ENCODE measurements around the gene LGR4.
"Not testable (repeated sequence)": the region's sequence is repeated elsewhere in the genome, so short reads cannot be mapped to it uniquely, and the experiment has no call there.

Gene LGR4, protein sequence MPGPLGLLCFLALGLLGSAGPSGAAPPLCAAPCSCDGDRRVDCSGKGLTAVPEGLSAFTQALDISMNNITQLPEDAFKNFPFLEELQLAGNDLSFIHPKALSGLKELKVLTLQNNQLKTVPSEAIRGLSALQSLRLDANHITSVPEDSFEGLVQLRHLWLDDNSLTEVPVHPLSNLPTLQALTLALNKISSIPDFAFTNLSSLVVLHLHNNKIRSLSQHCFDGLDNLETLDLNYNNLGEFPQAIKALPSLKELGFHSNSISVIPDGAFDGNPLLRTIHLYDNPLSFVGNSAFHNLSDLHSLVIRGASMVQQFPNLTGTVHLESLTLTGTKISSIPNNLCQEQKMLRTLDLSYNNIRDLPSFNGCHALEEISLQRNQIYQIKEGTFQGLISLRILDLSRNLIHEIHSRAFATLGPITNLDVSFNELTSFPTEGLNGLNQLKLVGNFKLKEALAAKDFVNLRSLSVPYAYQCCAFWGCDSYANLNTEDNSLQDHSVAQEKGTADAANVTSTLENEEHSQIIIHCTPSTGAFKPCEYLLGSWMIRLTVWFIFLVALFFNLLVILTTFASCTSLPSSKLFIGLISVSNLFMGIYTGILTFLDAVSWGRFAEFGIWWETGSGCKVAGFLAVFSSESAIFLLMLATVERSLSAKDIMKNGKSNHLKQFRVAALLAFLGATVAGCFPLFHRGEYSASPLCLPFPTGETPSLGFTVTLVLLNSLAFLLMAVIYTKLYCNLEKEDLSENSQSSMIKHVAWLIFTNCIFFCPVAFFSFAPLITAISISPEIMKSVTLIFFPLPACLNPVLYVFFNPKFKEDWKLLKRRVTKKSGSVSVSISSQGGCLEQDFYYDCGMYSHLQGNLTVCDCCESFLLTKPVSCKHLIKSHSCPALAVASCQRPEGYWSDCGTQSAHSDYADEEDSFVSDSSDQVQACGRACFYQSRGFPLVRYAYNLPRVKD

DNA sequence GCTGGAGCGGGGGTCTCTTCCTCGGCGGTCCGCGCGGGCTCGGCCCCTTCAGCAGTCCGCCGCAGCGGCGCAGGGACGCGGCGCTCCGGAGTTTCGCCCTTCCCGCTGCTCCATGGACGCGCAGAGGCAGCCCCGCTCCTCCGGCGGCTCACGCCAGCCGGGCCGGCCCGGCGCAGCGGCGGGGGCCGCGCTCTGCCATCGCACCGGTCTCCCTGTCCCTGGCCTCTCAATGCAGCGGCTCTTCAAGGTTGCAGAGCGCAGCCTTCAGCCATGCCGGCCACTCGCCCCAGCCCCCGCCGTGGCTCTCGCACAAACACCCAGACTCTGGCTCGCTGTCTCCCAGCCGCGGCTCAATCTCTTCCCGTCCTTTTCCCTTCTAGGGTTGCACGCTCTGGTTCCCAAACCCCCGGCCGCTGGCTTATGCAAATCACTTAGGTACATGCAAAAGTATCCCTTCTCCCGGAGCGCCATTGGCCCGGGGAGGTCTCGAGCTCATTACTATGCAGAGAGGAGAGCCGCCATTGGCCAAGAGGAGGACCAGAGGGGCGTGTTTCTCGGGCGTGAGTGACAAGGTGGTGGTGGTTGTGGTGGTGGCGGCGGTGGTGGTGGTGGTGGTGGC lies at the start of gene LGR4:
Gene LGR4, minus strand, starts transcription at position 393 of the 619 bp plus-strand sequence. CDS start 488 bp downstream, outside the sequence.
- DNase-seq, result peak; percentile 96
- in situ Hi-C loops (cut with HindIII; ENCODE audit: low pct_ligation_motif_present, low pct_unique_long_range_greater_than_20kb, low sequenced_read_pairs), result no loop called here

DNA sequence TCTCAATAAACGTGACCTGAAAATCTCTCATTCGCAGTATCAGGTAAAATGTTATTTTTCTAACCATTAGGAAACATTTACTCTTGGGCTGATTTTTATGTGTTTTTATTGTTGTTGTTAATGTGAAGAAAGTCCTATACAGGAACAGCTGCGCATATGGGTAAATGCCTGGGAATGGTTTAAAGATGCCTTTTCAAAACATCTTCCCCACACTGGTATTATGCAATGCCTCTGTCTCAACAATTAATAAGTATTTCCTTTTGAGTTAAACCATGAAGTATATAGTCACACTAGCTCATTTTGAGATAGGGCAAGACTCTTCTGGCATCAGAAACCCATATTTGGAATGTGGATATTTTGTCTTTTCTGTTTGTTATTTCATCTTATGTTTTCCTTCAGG lies 47.6 kb upstream of the LGR4 start:
- no peak for DNase-seq
- in situ Hi-C loops (cut with HindIII; ENCODE audit: low pct_ligation_motif_present, low pct_unique_long_range_greater_than_20kb, low sequenced_read_pairs), result no loop called here

DNA sequence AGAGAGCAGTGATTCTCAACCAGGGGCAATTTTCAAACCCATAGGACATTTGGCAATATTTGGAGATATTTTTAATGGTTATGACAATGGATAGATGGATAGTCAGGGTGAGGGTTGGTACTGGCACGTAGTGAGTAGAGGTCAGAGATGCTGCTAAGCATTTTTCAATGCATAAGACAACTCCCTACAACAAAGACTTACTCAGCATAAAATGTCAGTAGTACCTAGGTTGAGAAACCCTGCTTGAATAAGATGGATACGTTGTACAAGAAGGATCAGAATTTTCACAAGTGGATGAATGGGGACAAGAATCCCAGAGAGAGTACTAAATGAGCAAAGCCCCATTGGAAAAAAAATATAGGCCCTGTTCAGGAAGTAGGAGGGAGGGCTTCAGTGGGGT lies 45.9 kb upstream of the LGR4 start:
- no peak for DNase-seq
- in situ Hi-C loops (cut with HindIII; ENCODE audit: low pct_ligation_motif_present, low pct_unique_long_range_greater_than_20kb, low sequenced_read_pairs), result no loop called here

DNA sequence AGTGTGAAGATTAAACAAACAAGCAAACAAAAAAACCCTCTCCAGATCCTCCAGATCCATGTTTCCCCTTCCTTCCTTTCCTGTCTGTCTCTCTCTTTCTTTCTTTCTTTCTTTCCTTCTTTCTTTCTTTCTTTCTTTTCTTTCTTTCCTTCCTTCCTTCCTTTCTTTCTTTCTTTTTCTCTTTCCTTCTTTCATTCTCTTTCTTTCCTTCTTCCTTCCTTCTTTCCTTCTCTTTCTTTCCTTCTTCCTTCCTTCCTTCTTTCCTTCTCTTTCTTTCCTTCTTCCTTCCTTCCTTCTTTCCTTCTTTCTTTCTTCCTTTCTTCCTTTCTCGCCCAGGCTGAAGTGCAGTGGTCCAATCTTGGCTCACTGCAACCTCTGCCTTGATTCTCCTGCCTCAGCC lies 44.9 kb upstream of the LGR4 start:
- in situ Hi-C loops (cut with HindIII; ENCODE audit: low pct_ligation_motif_present, low pct_unique_long_range_greater_than_20kb, low sequenced_read_pairs); DNase-seq: not testable (repeated sequence)

DNA sequence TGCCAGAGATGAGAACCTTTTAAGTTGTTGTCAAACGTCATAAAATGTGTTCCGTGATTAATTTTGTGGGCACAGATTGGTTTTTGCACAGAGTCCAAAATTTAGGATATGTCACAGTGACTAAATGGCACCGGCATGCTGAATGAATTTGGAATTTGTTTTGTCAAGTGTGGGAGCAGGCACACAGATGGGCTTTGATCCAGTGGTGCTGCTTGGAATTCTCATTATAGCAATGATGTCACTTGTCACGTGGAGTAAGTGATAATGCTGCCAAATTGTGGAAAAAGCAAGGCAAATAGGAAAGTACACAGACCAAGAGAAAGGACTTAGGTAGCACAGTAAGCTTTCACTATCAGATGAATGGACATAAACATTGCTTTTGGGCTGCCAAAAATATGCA lies 42.0 kb upstream of the LGR4 start:
- DNase-seq, result no peak
- in situ Hi-C loops (cut with HindIII; ENCODE audit: low pct_ligation_motif_present, low pct_unique_long_range_greater_than_20kb, low sequenced_read_pairs), result no loop called here

DNA sequence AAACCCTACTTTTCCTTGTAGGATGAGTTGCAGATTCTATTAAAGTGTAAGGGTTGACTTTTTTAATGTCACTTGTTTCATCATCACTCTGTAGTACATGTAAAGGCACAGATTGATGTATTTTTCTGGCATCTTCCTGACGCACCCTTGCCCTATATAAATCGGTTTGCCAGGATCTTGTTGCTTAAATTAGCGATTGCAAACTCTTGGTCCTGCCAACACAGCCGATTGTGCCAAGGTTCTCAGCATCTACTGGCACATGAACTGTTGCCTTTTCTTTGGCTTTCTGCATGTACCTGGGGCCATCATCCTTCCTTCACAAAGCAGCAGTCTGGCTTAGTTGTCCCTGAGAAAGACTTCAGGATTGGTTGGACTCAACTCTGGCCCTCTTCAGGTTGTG lies 41.5 kb upstream of the LGR4 start:
- DNase-seq, result no peak
- in situ Hi-C loops (cut with HindIII; ENCODE audit: low pct_ligation_motif_present, low pct_unique_long_range_greater_than_20kb, low sequenced_read_pairs), result no loop called here

DNA sequence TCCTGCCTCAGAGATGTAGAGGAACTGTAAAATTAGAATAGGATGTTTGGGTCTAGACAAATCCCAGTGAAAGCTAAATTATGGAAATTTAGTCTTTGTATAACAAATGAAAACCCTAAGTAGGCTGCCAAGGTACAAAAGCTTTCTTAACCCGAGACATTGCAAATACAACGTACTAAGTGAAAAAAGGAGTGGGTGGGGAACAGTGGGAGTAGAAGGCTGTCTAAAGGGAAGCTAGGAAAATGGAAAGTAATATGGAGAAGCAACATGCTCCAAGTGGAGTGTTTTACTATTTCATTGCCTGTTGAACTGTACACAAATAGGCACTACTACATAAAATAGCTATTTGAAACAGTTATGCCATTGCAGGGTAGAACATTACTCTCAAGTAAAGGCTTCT lies 40.8 kb upstream of the LGR4 start:
- DNase-seq, result no peak
- in situ Hi-C loops (cut with HindIII; ENCODE audit: low pct_ligation_motif_present, low pct_unique_long_range_greater_than_20kb, low sequenced_read_pairs), result no loop called here

DNA sequence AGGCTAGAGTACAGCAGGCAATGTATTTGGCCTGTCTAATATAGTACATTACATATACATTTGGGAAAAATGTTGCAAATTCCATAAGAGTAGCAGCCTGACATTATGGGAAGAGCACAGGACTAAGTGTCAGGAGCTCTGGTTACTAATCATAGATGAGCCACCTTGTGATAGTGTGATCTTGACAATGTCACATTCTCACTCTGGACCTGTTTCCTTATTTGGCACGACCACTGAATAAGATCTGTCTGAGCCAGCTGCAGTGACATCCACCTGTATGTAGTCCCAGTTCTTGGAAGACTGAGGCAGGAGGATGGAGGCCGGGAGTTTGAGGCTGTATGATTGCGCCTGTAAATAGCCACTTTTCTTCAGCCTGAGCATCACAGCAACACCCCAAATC lies 39.6 kb upstream of the LGR4 start:
- in situ Hi-C loops (cut with HindIII; ENCODE audit: low pct_ligation_motif_present, low pct_unique_long_range_greater_than_20kb, low sequenced_read_pairs), result no loop called here
- DNase-seq, result no peak

DNA sequence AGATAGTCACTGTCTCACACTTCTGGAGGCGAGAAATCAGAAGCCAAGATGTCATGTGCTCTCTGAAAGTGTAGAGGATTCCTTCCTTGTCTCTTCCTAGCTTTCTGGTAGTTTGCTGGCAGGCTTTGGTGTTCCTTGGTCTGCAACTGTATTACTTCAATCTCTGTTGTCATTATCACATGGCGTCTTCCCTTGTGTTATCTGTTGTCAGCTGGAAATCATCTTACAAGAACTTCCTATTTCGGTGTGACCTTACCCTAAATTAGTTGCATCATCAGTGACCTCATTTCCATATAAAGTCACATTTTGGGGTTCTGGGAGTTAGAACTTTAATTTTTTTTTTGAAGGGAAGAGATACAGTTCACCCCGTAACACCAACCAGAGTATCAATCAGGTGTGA lies 37.3 kb upstream of the LGR4 start:
- no peak for DNase-seq
- in situ Hi-C loops (cut with HindIII; ENCODE audit: low pct_ligation_motif_present, low pct_unique_long_range_greater_than_20kb, low sequenced_read_pairs), result no loop called here

DNA sequence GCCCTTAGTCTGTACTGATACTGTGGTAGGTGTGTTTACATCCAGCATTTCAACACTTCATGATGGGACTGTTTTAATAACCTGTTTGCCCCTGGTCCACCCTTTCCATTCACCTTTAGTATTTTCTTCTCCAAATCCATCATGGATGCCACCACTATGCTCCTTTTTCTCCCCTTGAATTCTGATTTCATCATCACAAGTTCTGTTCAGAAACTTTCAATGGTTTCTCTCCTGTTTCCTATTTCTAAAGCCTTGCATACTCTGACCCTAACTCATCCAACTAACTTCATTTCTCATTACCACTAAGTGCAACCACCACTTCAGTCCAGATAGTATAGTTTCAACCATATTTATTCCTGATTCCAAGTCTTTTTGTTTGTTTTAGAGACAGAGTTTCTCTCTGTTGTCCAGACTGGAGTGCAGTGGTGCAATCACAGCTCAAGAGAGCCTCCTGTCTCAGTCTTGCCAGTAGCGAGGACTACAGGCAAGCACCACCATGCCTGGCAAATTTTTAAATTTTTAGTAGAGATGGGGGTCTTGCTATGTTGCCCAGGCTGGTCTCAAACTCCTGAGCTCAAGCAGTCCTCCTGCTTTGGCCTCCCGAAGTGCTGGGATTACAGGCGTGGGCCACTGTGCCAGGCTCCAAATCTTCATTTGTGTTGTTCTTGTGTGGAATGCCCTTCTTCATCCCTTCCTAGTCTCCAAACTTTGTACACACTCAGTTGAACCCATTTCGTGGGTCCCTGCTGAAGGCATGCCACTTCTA lies 35.1 kb upstream of the LGR4 start:
- no peak for DNase-seq
- in situ Hi-C loops (cut with HindIII; ENCODE audit: low pct_ligation_motif_present, low pct_unique_long_range_greater_than_20kb, low sequenced_read_pairs), result no loop called here

DNA sequence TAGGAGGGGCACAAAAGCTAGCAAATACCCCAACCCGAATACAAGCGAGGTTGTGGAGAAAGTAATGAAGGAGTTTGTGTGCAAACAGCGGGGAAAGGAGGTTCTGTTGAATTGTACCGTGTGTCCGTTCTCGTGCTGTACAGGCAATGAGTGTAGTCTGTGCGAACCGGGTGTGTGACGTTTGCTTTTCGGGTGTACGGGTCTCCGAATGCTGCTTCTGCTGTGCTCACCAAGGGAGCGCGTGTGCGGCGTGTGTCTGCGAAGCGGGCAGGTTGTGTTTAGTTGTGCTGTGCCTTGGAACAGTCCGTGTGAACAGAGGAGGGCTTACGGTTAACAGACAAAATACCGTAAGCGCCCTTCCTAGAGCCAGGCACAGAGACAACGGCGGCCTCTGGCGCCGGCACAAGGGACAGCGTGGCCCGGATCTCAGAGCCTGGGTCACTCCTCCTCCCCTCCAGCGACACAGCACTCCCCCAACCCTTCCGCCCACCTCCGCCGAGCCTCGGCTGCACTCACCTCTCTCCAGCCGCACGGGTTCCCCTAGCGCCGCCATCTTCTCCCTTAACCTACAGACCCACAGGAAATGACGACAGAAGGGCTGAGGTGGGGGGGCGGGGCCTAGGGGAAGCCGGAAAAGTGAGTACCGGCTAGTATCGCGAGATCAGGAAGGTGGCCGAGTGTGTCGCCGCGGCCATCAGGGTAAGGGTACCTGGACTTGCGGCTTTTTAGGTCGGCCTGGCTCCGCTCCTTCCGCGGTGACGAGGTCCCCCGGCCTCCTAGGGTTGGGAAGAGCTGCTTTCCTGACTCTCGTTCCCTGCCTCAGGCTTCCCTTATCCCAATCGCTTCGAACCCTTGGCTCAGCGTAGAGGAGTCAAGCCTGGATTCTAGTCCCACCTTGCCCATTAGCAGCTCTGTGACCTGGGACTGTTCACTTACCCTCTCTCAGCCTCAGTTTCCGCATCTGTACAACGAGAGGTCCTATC lies 33.9 kb upstream of the LGR4 start, which contains the start of gene LIN7C:
Gene LIN7C, minus strand, starts transcription at position 570 of the 983 bp plus-strand sequence. Its CDS starts 17 bp downstream, at position 553.
- in situ Hi-C loops (cut with HindIII; ENCODE audit: low pct_ligation_motif_present, low pct_unique_long_range_greater_than_20kb, low sequenced_read_pairs), result no loop called here

DNA sequence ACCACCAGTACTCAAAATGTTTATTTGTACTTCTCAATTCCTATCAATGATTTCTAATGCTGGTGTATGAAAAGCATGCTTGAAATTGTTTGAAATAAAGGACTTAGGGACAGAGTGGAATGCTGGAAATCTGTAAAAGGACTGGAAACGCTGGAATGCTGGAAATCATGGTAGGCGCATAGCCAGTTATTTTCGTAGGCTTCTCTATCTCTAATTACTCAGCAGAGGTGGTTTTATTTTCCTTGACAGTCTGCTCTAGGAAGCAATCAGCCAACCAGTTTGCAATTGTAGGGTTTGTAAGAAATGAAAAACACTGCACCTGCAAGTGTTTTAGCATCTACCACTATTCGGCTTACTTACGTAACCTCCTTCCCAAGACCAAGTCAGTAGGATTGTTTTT lies 33.2 kb upstream of the LGR4 start:
- DNase-seq, result no peak
- in situ Hi-C loops (cut with HindIII; ENCODE audit: low pct_ligation_motif_present, low pct_unique_long_range_greater_than_20kb, low sequenced_read_pairs), result no loop called here

More for the DNA sequence above, 33.9 kb upstream of the LGR4 start, which contains the start of gene LIN7C:
- DNase-seq, result peak; percentile 93

DNA sequence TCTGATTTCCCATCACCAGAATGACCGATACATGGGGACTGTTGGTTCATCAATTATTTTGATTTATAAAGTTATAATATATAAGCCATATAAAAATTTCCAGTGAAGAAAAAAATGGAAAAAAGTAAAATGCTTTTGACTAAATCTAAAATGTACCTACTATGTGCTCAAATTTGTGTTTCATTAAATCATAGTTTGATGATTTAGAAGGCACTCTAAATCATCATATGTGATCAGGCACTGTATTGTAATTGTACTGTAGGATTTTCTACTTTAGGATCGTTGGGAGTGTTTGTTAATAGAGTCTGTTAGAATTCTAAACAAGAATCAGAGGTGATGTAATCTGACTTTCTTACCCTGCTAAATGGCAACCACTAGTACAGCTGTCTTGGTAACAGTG lies 31.6 kb upstream of the LGR4 start:
- DNase-seq, result no peak
- in situ Hi-C loops (cut with HindIII; ENCODE audit: low pct_ligation_motif_present, low pct_unique_long_range_greater_than_20kb, low sequenced_read_pairs), result no loop called here

DNA sequence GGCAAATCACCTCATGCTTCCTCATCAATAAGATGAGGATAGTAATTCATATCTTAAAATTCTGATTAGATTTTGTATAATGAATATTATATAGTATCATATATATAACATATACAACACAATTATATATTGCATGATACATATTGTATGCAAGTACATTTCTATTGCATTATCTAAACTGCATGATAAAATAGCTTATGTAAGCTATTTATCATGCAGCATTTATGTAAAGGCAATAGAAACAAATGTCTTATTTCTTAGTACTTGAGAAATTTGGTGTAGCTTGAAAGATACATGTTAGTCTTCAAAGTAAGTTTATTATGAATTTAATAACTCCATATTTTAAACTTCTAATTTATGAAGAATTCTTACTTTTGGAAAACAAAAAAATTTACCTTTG lies 28.5 kb upstream of the LGR4 start:
- in situ Hi-C loops (cut with HindIII; ENCODE audit: low pct_ligation_motif_present, low pct_unique_long_range_greater_than_20kb, low sequenced_read_pairs), result no loop called here
- no peak for DNase-seq

DNA sequence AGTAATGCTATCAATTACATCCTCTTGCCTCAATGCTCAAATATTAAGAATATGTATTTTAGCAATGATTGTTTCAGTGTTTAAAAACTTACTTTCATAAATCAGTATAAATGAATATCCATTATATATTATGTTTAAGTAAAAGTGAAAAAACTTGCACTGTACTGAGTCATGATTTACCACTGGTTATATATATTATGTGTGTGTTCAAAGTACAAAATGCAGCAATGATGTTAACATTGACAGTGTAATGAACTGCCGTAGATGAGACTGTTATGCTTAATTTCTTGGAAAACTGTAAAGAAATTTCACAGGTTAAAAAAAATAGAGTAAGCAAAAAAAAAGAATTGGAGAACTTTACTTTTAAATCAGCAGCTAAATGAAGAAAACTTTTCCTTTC lies 25.3 kb upstream of the LGR4 start:
- in situ Hi-C loops (cut with HindIII; ENCODE audit: low pct_ligation_motif_present, low pct_unique_long_range_greater_than_20kb, low sequenced_read_pairs), result loop anchor here (25.0 kb wide), 1 partner anchor 311 kb away; no protein-coding TSS in a partner anchor
- DNase-seq, result no peak

DNA sequence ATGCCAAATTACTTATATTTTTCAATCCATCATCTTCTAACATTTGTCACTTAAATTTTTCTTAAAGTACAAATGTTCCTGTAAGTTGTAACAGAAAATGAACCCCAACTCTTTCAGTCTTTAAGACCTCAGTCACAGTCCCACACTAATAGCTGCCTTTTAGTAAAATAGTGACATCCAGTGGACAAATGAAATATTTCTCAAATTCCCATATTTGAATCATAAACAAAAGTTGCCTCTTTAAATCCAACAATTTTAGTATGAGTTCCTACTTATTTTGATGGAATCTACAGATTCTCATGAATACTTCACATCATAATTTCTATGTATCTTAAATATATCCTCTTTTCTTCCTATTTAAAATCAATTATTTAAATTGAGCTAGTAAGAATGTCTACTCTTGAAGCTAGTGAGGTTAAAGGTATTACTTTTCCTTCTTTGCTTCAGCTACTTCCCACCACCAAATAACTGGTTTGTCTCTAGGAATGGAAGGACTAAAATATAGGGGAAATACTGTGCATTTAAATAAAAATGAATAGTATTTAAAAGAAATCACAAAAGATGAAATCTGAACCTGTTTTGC lies 24.8 kb upstream of the LGR4 start:
- DNase-seq, result peak; percentile 39
- in situ Hi-C loops (cut with HindIII; ENCODE audit: low pct_ligation_motif_present, low pct_unique_long_range_greater_than_20kb, low sequenced_read_pairs), result loop anchor here (25.0 kb wide), 1 partner anchor 310 kb away; no protein-coding TSS in a partner anchor

DNA sequence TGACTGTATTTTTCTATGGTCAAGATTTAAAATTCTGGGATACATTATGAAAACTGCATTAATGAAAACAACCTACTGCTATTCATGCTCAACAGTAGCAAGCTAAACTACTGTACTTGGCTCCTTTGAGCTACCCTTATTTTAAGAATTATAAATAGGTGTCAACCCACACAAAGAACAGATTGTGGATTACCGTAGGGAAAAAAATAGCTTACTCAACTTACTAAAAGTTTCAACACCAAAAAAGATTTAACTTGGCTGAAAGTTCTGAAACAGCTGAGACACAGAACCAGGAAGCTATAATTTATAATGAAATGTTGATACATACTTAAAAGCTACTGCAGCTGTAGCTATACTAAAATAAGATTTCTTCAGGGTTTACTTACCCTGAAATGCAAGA lies 23.9 kb upstream of the LGR4 start:
- in situ Hi-C loops (cut with HindIII; ENCODE audit: low pct_ligation_motif_present, low pct_unique_long_range_greater_than_20kb, low sequenced_read_pairs), result loop anchor here (25.0 kb wide), 1 partner anchor 309 kb away; no protein-coding TSS in a partner anchor
- DNase-seq, result no peak

Measured in ACHN (cell line).